CD14-positive monocyte (primary cell): ENCODE data around the gene RNF212. TPM values are rescaled to one million over a fixed set of nuclear protein-coding genes. Genes with fewer than 3 reads are reported as not detected.

Source experiments
- DNase-seq, 3 donors: peaks; one replicate each; pipeline ENCODE4 v3.0.0-alpha.2; 2011 to 2022
- H2AFZ ChIP-seq: 2 replicates; pipeline ENCODE4 v1.6.0; 2012; ENCODE audit warnings: mild to moderate bottlenecking, low read depth, low read length, inconsistent platforms; ENCODE audit not compliant: insufficient read depth, poor library complexity, severe bottlenecking
- H3K27ac ChIP-seq, 2 donors: 1 replicate in 1 of 2; 2 replicates in 1 of 2; pipeline ENCODE4 v1.5.1; 2012 to 2013; ENCODE audit warnings: low read length in 2 of 2, control low read depth in 1 of 2, inconsistent platforms in 1 of 2, low read depth in 1 of 2, mild to moderate bottlenecking in 1 of 2
- H3K27me3 ChIP-seq, 2 donors: one replicate each; pipeline versions ENCODE4 v1.6.0 to v1.6.1; 2011 to 2013; ENCODE audit warnings: low read length in 2 of 2; ENCODE audit not compliant: control insufficient read depth in 2 of 2, insufficient read depth in 2 of 2
- H3K36me3 ChIP-seq, 2 donors: replicated peaks in 1 of 2; 1 replicate in 1 of 2; 2 replicates in 1 of 2; pipeline versions ENCODE4 v1.5.1 to v1.6.1; 2012 to 2013; ENCODE audit warnings: low read length in 2 of 2, control low read depth in 1 of 2, inconsistent platforms in 1 of 2, mild to moderate bottlenecking in 1 of 2; ENCODE audit not compliant: insufficient read depth in 2 of 2, control insufficient read depth in 1 of 2
- H3K4me1 ChIP-seq, 2 donors: 1 replicate in 1 of 2; 2 replicates in 1 of 2; pipeline versions ENCODE4 v1.5.1 to v1.6.1; 2012 to 2013; ENCODE audit warnings: low read length in 2 of 2, control low read depth in 1 of 2, inconsistent platforms in 1 of 2, mild to moderate bottlenecking in 1 of 2, moderate library complexity in 1 of 2; ENCODE audit not compliant: insufficient read depth in 2 of 2, control insufficient read depth in 1 of 2
- H3K4me2 ChIP-seq: replicated peaks from 2 replicates; pipeline ENCODE3; 2012; ENCODE audit warnings: low read length, moderate library complexity, mild to moderate bottlenecking; ENCODE audit not compliant: poor library complexity, severe bottlenecking; ENCODE audit errors: extremely low read depth
- H3K4me3 ChIP-seq, 3 experiments: fragments of 200-600 bp in 1 of 3; sonication (generic) in 1 of 3; replicated peaks in 1 of 3; 1 replicate in 2 of 3; 2 replicates in 1 of 3; pipeline ENCODE4 v1.5.1; 2011 to 2013; ENCODE audit warnings: low read length in 3 of 3, mild to moderate bottlenecking in 3 of 3, control low read depth in 2 of 3, low read depth in 2 of 3, inconsistent platforms in 1 of 3, moderate library complexity in 1 of 3
- H3K79me2 ChIP-seq: 2 replicates; pipeline ENCODE4 v1.6.0; 2012; ENCODE audit warnings: mild to moderate bottlenecking, control low read depth, inconsistent platforms, low read length, moderate library complexity; ENCODE audit not compliant: insufficient read depth
- H3K9ac ChIP-seq: 2 replicates; pipeline ENCODE4 v1.6.0; 2017; ENCODE audit warnings: low read length, mild to moderate bottlenecking; ENCODE audit not compliant: insufficient read depth, poor library complexity, severe bottlenecking
- H3K9me3 ChIP-seq, 2 donors: replicated peaks in 1 of 2; 1 replicate in 1 of 2; 2 replicates in 1 of 2; pipeline versions ENCODE4 v1.5.1 to v1.6.1; 2012 to 2013; ENCODE audit warnings: low read length in 2 of 2, control low read depth in 1 of 2; ENCODE audit not compliant: control insufficient read depth in 1 of 2, insufficient read depth in 1 of 2
- H4K20me1 ChIP-seq: 2 replicates; pipeline ENCODE4 v1.6.0; 2012; ENCODE audit warnings: mild to moderate bottlenecking, low read length, control low read depth, moderate library complexity; ENCODE audit not compliant: insufficient read depth
- H3K27ac Mint-ChIP-seq, 7 donors: one replicate each; pipeline ENCODE4 v1.8.0; 2020; ENCODE audit warnings: mild to moderate bottlenecking in 7 of 7, mixed read lengths in 7 of 7, moderate library complexity in 6 of 7, inconsistent platforms in 2 of 7
- H3K27me3 Mint-ChIP-seq, 3 donors: one replicate each; pipeline ENCODE4 v1.8.0; 2021 to 2022; ENCODE audit warnings: low read depth in 3 of 3, mild to moderate bottlenecking in 3 of 3, mixed read lengths in 3 of 3, moderate library complexity in 3 of 3, inconsistent platforms in 1 of 3
- H3K36me3 Mint-ChIP-seq, 2 donors: one replicate each; pipeline ENCODE4 v1.8.0; 2020; ENCODE audit warnings: mixed read lengths in 2 of 2, inconsistent platforms in 1 of 2, mild to moderate bottlenecking in 1 of 2
- H3K4me1 Mint-ChIP-seq: one replicate; pipeline ENCODE4 v1.8.0; 2020; ENCODE audit warnings: mild to moderate bottlenecking, mixed read lengths
- H3K4me3 Mint-ChIP-seq, 2 donors: one replicate each; pipeline ENCODE4 v1.8.0; 2020; ENCODE audit warnings: mild to moderate bottlenecking in 2 of 2, mixed read lengths in 2 of 2, moderate library complexity in 1 of 2
- H3K9me3 Mint-ChIP-seq, 7 donors: one replicate each; pipeline ENCODE4 v1.8.0; 2020 to 2022; ENCODE audit warnings: mixed read lengths in 7 of 7, mild to moderate bottlenecking in 6 of 7, moderate library complexity in 6 of 7, inconsistent platforms in 2 of 7
- whole genome bisulfite sequencing: methylation state at CpG from one replicate; pipeline ENCODE4 v1.1.5; 2013; ENCODE audit warnings: missing lambda C conversion rate; ENCODE audit not compliant: insufficient coverage; 5-methylcytosine and 5-hydroxymethylcytosine counted together
- intact Hi-C, 2 donors: fragments of 100-400 bp; cut with micrococcal nuclease; formaldehyde crosslinking; loops; one replicate each; pipeline versions ENCODE4 v1.15.0 to v1.15.1; 2023
- polyA plus RNA-seq, 3 donors: library from polyadenylated mRNA; depleted of rRNA in 1 of 3; unstranded in 2 of 3; stranded (reverse) in 1 of 3; fragments of 300-500 nt in 2 of 3; fragments of >200 nt in 1 of 3; fragmentation: Illumina TruSeq in 2 of 3; gene quantifications; 1 replicate in 2 of 3; 2 replicates in 1 of 3; pipeline ENCODE4 v1.2.3, GENCODE V29; 2012 to 2021
- TF ChIP-seq, protein P1 (sequence below): fragments of 200-600 bp; IDR thresholded peaks from one replicate; pipeline ENCODE4 v1.8.0; 2022; ENCODE audit warnings: antibody characterized with exemption, mild to moderate bottlenecking

RNF212 gene
- polyA plus RNA-seq, 3 donors = 0.17 to 0.83 TPM; not detected in 1

GRCh38 chr4:1032861-1033260 lies 80.5 kb downstream of the RNF212 start:
- no peaks in the 10 kb centered on the region for H3K4me1 ChIP-seq
- Mint-ChIP-seq H3K27me3 (peaks cover 4 to 17% (median 5%) of the 10 kb centered on the region in 3 donors), H3K4me1 (no peaks in the 10 kb centered on the region), H3K36me3 (no peaks in the 10 kb centered on the region), H3K4me3 (no peak overlapping the region), H3K9me3 (no peaks in the 10 kb centered on the region), H3K27ac (no peak overlapping the region)
- no peak overlapping the region for H2AFZ ChIP-seq
- TF ChIP-seq, protein P1, sequence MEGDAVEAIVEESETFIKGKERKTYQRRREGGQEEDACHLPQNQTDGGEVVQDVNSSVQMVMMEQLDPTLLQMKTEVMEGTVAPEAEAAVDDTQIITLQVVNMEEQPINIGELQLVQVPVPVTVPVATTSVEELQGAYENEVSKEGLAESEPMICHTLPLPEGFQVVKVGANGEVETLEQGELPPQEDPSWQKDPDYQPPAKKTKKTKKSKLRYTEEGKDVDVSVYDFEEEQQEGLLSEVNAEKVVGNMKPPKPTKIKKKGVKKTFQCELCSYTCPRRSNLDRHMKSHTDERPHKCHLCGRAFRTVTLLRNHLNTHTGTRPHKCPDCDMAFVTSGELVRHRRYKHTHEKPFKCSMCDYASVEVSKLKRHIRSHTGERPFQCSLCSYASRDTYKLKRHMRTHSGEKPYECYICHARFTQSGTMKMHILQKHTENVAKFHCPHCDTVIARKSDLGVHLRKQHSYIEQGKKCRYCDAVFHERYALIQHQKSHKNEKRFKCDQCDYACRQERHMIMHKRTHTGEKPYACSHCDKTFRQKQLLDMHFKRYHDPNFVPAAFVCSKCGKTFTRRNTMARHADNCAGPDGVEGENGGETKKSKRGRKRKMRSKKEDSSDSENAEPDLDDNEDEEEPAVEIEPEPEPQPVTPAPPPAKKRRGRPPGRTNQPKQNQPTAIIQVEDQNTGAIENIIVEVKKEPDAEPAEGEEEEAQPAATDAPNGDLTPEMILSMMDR = no peak
- H3K9ac ChIP-seq = no peak overlapping the region
- no peak overlapping the region for H3K4me3 ChIP-seq
- no peak overlapping the region for H3K4me2 ChIP-seq
- H3K36me3 ChIP-seq = no peaks in the 10 kb centered on the region
- H3K9me3 ChIP-seq = no peaks in the 10 kb centered on the region
- no peak for DNase-seq
- no peaks in the 10 kb centered on the region for H4K20me1 ChIP-seq
- 94% methylated on average over 8 of the region's 10 CpGs for WGBS
- no peak overlapping the region for H3K27ac ChIP-seq
- H3K79me2 ChIP-seq = no peaks in the 10 kb centered on the region
- intact Hi-C loops = no loop called here
- no peaks in the 10 kb centered on the region for H3K27me3 ChIP-seq

DNA sequence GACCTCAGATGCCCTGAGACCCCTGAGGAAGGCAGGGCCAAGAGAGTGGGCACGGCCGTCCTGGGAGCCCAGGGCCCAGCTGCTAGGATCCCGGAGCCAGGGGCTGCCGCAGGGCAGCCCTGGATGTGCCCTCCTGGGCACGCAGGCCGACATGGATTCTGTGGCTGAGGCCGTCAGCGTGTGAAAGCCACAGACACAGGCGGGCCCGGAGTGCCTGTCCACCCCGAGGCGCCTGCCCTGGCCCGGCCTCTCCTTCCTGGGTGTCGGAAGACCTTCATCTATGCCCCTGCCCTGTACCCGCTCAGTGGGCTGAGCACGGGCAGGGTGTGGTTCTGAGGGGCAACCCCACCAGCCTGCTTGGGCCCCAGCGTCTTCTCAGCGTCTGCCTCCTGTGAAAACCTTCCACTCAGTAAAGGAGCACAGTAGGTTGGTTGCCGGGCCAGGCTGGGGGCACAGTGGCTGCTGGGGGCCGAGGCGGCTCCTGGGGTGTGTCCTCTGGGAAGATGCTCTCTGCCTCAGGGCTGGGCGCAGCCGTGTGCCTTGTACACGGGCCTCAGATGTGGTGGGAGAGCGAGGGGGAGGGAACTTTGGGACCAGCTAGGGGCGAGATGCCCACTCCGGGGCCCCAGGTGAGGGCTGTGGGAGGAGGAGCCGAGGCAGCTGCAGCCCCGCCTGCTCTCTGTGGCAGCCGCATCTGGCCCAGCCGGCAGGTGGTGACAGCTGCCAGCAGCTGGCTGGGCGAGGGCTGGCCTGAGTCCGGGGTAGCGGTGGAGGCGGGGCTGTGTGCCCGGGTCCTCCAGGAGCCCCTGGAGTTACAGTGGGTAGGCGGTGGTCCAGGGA lies 81.2 kb downstream of the RNF212 start:
- no peak for DNase-seq
- Histone ChIP-seq H3K36me3 (no peaks in the 10 kb centered on the region), H2AFZ (no peak overlapping the region), H3K27ac (no peak overlapping the region), H3K9ac (no peak overlapping the region), H3K4me1 (no peaks in the 10 kb centered on the region), H4K20me1 (no peaks in the 10 kb centered on the region), H3K4me3 (no peak overlapping the region), H3K27me3 (no peaks in the 10 kb centered on the region), H3K79me2 (no peaks in the 10 kb centered on the region), H3K9me3 (no peaks in the 10 kb centered on the region), H3K4me2 (no peak overlapping the region)
- H3K36me3 Mint-ChIP-seq = no peaks in the 10 kb centered on the region
- H3K27me3 Mint-ChIP-seq = peaks cover 4 to 17% (median 5%) of the 10 kb centered on the region in 3 donors
- no peaks in the 10 kb centered on the region for H3K4me1 Mint-ChIP-seq
- TF ChIP-seq, protein P1 = no peak
- intact Hi-C loops = no loop called here
- no peak overlapping the region for H3K27ac Mint-ChIP-seq
- H3K9me3 Mint-ChIP-seq = no peaks in the 10 kb centered on the region
- WGBS = 73% methylated on average over 37 of the region's 37 CpGs
- no peak overlapping the region for H3K4me3 Mint-ChIP-seq
